ENCODE results near the gene CLEC11A. TPM values are rescaled to one million over a fixed set of nuclear protein-coding genes. Genes with fewer than 3 reads are reported as not detected.

The CLEC11A gene
- total and polyA plus RNA-seq, 2 of the 8 experiments (the other 6 are each of a cell fraction or from before 2014, with no cell fraction given): 4.3 to 17.4 TPM

DNA sequence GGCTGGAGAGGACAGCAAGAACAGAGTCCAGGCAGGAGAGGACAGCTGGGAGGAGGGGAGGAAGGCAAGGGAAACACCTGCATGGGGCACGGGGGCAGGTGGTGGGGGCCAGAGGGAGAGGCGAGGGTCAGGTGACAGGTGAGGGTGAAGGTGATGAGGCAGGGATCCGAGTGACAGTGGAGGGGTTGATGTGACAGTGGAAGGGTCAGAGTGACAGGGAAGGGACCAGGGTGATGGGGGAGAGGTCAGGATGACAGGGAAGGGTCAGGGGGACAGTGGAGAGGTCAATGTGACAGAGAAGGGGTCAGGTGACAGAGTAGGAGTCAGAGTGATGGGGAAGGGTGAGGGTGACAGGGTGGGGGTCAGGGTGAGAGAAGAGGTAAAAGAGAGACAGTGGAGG lies 44.8 kb upstream of the CLEC11A start:
- Histone ChIP-seq H3K36me3 (ENCODE audit: control insufficient read depth in 2 of 4, insufficient read depth in 4 of 4, low read length in 3 of 4) (no peaks in the 10 kb centered on the region), H2BK120ac (replicated peaks; ENCODE audit: low read depth, low read length) (no peak overlapping the region), H3K9ac (replicated peaks in 1 of 4; ENCODE audit: extremely low read depth in 1 of 4, low read depth in 3 of 4, low read length in 3 of 4) (no peak overlapping the region), H2AK5ac (ENCODE audit: low read depth, low read length) (peak overlapping the region; percentile 65; the same call in 1 of the 2 replicates), H3K14ac (ENCODE audit: insufficient read length) (no peak overlapping the region), H3K27ac (ENCODE audit: low read depth, low read length) (no peak overlapping the region), H3K27me3 (replicated peaks in 1 of 4; ENCODE audit: control insufficient read depth in 3 of 4, extremely low read depth in 1 of 4, insufficient read depth in 3 of 4, low read length in 3 of 4) (peaks cover 1 to 30% (median 28%) of the 10 kb centered on the region in 4 experiments), H2BK20ac (ENCODE audit: low read length) (peak overlapping the region; percentile 93; the same call in 1 of the 2 replicates), H3K23ac (ENCODE audit: insufficient read length) (no peak overlapping the region), H3K79me1 (ENCODE audit: low read depth, low read length) (no peaks in the 10 kb centered on the region), H3K79me2 (ENCODE audit: control insufficient read depth in 1 of 2, insufficient read depth in 2 of 2, low read length in 2 of 2) (no peaks in the 10 kb centered on the region), H3K4me2 (ENCODE audit: insufficient read depth in 1 of 2, low read depth in 2 of 2, low read length in 2 of 2) (0 out of 4 replicates have a peak overlapping the region, but pooled peaks of 1 of the 2 experiments have one; percentile 47), H4K8ac (ENCODE audit: extremely low read depth, insufficient read depth, low read length) (no peak overlapping the region), H2BK15ac (ENCODE audit: low read length) (peak overlapping the region; percentile 72; the same call in 1 of the 2 replicates), H2BK12ac (ENCODE audit: low read depth, low read length) (peak overlapping the region; percentile 44; the same call in 1 of the 2 replicates), H2AFZ (ENCODE audit: low read length) (no peak overlapping the region), H4K91ac (replicated peaks; ENCODE audit: insufficient read length, low read length) (peak overlapping the region; percentile 52), H3K9me3 (ENCODE audit: insufficient read depth in 2 of 2, low read depth in 1 of 2, low read length in 1 of 2) (no peaks in the 10 kb centered on the region), H2BK5ac (ENCODE audit: low read depth, low read length) (peak overlapping the region; percentile 79; the same call in 1 of the 2 replicates), H3K4me3 (ENCODE audit: extremely low read depth in 1 of 4, insufficient read depth in 2 of 4, low read depth in 3 of 4, low read length in 4 of 4) (no peak overlapping the region), H3K4ac (replicated peaks; ENCODE audit: insufficient read length, low read depth, low read length) (no peak overlapping the region), H3K18ac (ENCODE audit: extremely low read depth, low read length) (no peak overlapping the region), H4K20me1 (replicated peaks in 1 of 2; ENCODE audit: control insufficient read depth in 1 of 2, insufficient read depth in 2 of 2, low read length in 2 of 2) (no peaks in the 10 kb centered on the region), H3K4me1 (replicated peaks in 1 of 4; ENCODE audit: control insufficient read depth in 3 of 4, insufficient read depth in 4 of 4, low read length in 3 of 4) (peaks cover 0 to 10% (median 5%) of the 10 kb centered on the region in 4 experiments; a peak in 4 of 7 replicates), H3K56ac (replicated peaks; ENCODE audit: insufficient read length, low read depth, low read length) (no peak overlapping the region), H3K23me2 (ENCODE audit: low read depth, low read length) (peaks cover 3% of the 10 kb centered on the region), H4K5ac (ENCODE audit: insufficient read length, low read depth, low read length) (no peak overlapping the region)
- ChIA-PET CTCF (ENCODE audit: partially characterized antibody) (no interaction called here), POLR2A (ENCODE audit: partially characterized antibody) (interaction anchor here (0.7 to 2.0 kb wide), 2 partner anchors 11 to 12 kb away, joined by 3 to 4 read pairs; no protein-coding TSS in a partner anchor)
- DNase-seq (ENCODE audit: low read depth in 1 of 2, low spot score in 2 of 2) (no peak), FAIRE-seq (no peak)
- 71% methylated on average over 3 of the region's 3 CpGs; no CpG with 5 or more reads in 1 of the 2 experiments for WGBS, 2 experiments (ENCODE audit: extremely low coverage in 1 of 2, insufficient coverage in 1 of 2, insufficient read length in 1 of 2, insufficient replicate concordance in 2 of 2, low coverage in 1 of 2, low lambda C conversion rate in 2 of 2, missing lambda C conversion rate in 1 of 2)
- no peak for TF ChIP-seq SIX5 (IDR thresholded peaks at IDR 0.05; ENCODE audit: low read depth, low read length)
- TF ChIP-seq MAFK (IDR thresholded peaks at IDR 0.05; ENCODE audit: low read depth, low read length): no peak
- TF ChIP-seq CREB1 (IDR thresholded peaks at IDR 0.05): no peak
- no peak for TF ChIP-seq FOSL1 (IDR thresholded peaks at IDR 0.05; ENCODE audit: insufficient read depth, low read depth, low read length)
- TF ChIP-seq POLR2AphosphoS5 (IDR thresholded peaks at IDR 0.05; ENCODE audit: low read depth, low read length): no peak
- TF ChIP-seq RNF2 (IDR thresholded peaks at IDR 0.05; ENCODE audit: borderline replicate concordance, low read depth, low read length, missing control alignments, poor library complexity, severe bottlenecking): no peak
- TF ChIP-seq POLR2A (IDR thresholded peaks at IDR 0.05; ENCODE audit: control extremely low read depth in 1 of 2, low read depth in 2 of 2, low read length in 2 of 2): no peak
- TF ChIP-seq CBX8 (IDR thresholded peaks at IDR 0.05; ENCODE audit: borderline replicate concordance, low read depth, low read length): no peak
- no peak for TF ChIP-seq KDM5A (IDR thresholded peaks at IDR 0.05; ENCODE audit: low read length)
- no peak for TF ChIP-seq CHD1 (IDR thresholded peaks at IDR 0.05; ENCODE audit: low read depth, low read length)
- TF ChIP-seq, protein P1, sequence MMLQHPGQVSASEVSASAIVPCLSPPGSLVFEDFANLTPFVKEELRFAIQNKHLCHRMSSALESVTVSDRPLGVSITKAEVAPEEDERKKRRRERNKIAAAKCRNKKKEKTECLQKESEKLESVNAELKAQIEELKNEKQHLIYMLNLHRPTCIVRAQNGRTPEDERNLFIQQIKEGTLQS (IDR thresholded peaks at IDR 0.05; ENCODE audit: insufficient read depth, low read depth, low read length): no peak
- no peak for TF ChIP-seq SUZ12 (IDR thresholded peaks at IDR 0.05; ENCODE audit: low read length)
- no peak for TF ChIP-seq RBBP5 (IDR thresholded peaks at IDR 0.05; ENCODE audit: borderline replicate concordance, low read depth, low read length)
- no peak for TF ChIP-seq YY1 (IDR thresholded peaks at IDR 0.05; ENCODE audit: low read depth, low read length)
